Measurements from ENCODE around the gene TMEM238L.
"Not testable (repeated sequence)": the region's sequence is repeated elsewhere in the genome, so short reads cannot be mapped to it uniquely, and the experiment has no call there.

Gene TMEM238L, protein sequence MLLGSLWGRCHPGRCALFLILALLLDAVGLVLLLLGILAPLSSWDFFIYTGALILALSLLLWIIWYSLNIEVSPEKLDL

DNA sequence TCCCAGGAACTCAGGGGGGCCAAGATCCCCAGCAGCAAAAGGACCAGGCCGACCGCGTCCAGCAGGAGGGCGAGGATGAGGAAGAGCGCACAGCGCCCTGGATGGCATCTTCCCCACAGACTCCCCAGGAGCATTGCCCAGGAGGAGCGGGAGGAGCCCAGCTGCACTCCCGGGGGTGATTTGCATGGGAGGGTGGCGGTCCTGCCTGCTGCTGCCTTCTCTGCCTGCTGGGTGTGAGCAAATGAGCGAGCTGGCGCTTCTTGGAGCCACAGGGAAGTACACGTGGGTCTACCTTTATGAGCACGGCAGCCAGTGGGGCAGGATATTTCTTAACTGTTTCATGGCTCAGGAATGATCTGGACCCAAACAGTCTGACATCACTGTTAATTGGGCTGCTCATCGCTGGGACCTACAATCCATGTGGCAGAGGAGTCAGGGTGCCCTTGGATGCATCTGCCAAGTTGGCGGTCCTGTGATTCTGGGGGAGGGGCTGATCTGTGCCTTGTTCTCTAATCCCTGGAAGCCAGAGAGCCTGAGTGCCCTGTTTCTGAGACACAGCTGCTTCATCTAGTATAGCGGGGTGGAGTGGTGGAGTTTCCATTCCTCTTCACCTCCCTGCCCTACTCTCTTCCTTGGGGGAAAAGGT, at the start of gene TMEM238L:
TMEM238L (minus strand) TSS at position 270 of the 646 bp plus-strand sequence; CDS start at position 134, 136 bp downstream.
- DNase-seq = no peak

DNA sequence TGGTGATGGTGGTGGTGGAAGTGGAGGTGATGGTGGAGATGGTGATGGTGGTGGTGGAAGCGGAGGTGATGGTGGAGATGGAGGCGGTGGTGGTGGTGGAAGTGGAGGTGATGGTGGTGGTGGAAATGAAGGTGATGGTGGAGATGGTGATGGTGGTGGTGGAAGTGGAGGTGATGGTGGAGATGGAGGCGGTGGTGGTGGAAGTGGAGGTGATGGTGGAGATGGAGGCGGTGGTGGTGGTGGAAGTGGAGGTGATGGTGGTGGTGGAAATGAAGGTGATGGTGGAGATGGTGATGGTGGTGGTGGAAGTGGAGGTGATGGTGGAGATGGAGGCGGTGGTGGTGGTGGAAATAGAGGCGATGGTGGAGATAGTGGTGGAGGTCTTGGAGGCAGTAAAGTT, 42.7 kb upstream of the TMEM238L start:
- not testable (repeated sequence) for DNase-seq

DNA sequence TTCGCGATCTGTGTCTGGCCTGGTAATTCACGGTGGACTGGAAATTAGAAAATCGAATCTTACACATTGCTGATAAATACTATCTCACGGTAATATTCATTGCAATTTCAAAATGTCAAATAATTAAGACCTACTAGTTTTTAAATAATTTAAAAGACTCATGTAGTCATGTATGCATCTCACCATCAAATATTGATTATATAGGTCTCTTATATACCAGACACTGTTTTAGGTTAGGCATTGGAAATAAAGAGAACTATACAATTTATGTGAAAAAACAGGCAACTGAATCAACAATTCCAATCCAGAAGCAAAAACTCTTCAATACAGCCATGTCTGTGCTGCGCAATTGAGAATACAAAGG, 41.5 kb upstream of the TMEM238L start:
- no peak for DNase-seq

DNA sequence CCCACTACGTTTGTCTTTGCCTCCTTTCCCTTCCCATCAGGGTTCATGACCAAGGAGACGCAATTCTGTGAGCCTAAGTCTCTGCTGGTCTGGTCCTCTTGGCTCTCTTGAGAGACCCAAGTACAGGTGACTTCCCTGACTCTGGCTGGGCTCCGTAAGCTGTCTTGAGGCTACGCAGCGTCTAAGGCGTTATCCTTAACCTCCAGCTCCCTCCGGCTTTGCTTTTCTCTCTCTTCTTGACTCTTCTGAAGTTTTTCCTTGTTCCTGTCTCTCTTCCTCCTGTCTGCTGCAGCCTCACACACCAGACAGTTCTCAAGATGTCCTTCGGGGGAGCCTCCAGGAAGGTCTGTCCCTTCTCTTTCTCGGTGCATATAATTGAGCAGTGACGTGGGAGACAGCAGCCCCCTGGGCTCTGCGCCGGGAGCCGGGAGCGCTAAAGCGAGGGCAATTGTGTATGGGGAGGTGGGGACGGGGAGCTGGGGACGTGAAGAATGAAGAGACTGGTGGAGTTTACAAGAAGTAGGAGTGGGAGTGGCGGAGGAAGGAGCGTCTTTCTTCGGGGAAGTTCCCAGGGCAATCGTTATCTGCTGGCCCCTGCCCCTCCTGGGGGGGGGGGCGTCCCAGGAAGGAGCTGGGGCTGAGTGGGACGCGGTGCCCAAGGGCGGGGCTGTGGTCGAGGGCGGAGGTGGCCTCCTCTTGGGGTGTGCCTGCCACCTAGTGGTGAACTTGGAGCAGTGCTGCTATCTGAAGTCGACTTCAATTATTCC, 40.9 kb upstream of the TMEM238L start:
- no peak for DNase-seq

DNA sequence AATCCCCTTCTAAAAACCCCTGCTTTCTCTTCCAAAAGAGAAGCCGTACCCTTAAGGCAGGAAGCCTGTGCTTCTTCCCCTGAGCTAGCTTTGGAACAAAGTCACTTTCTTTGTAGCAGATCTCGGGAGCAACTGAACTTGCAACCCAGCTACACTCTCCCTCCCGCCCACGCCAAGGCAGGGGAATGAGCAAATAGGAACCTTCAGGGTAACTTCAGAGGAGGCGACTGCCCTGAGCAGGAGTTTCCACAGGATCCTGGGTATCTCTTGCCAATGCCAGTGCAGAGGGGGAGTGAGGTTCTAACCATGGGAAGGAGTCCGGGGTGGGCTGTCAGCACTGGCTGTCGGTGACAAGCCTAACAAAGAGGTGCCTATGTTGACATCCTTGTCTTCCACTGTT, 39.9 kb upstream of the TMEM238L start:
- no peak for DNase-seq

DNA sequence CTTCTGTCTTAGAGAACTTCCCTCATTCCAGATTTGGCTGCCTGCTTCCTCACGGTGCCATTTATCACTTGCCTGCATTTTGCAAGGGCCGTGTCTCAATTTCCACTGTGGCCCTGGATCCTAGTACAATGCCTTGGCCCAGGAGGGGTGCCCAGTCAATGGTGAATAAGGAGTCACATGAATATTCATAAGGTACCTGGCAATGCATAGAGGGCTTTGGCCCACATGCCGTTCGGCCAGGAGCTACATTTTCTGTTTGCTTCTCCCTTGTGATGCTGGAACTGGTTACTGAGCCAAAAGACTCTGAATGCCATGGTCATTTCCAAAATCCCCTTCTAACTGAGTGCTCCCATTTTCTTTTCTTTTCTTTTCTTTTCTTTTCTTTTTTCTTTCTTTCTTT, 38.8 kb upstream of the TMEM238L start:
- no peak for DNase-seq

DNA sequence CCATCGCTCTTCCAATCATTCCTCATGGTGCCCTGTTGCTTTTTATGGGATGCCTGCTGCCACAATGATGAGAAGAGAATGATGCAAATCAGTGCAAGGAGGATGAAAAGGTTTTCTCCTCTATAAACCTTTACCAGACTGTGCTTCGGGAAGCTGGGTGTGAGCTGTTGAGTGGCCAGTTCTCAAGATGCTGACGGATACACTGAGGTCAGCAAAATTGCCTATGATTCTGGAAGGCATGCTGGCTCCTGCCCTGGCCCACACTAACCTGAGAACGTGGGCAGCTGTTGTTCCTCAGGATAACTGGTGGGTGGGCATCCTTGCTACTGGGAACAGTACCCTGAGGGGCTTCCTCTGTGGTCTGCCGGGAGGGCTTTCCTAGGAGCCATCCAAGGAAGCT, 34.8 kb upstream of the TMEM238L start:
- no peak for DNase-seq

DNA sequence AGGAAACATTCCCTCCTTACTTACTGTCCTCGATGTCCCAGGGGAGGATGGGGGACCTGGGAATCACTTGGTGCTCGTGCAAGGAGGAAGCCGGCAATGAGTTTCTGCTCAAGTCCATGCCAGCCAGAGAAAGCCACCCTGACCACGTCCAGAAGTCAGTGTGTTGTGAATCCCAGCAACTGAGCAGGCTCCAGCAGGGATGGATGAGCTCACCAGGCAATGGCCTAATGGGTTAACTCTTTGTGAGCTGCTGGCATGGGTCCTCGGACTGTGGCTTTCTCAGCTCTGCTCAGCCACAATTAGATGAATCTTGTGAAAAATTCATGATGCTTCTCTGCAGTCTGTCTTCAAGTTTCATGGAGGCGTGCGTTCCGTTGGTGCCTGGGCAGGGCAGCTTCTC, 34.0 kb upstream of the TMEM238L start, which contains the start of gene PIRT:
PIRT (minus strand) TSS at position 167 of the 400 bp plus-strand sequence. CDS start 12,442 bp downstream, outside the sequence.
- no peak for DNase-seq

DNA sequence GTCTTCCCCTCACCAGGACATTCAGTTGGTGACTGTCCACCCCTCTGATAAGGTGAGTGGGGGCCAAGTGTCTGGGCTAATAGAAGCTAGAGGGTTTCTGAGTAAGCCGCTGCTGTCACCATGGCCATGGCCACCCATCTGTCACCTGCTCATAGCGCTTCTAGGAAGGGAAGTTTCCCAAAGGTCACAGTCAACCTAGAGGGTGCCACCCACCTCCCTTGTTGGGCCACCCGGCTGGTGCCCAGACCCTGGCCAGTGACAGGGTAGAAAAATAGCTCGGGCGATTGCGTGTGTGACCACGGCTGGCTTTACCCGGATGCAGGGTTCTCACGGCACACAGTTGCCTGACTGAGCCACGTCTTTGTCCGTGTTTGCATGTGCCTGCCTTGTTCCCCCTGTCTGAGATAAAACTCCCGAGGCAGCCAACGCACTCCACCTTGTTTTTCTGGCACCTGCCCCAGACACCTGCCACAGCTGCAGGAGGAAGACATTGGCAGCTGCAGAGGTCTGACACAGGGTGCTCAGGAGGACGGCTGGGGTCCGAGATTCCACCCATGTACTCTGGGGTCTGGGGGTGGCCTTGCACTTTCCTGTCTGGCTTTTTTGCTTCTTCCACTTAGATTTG, 33.2 kb upstream of the TMEM238L start:
- DNase-seq = no peak

DNA sequence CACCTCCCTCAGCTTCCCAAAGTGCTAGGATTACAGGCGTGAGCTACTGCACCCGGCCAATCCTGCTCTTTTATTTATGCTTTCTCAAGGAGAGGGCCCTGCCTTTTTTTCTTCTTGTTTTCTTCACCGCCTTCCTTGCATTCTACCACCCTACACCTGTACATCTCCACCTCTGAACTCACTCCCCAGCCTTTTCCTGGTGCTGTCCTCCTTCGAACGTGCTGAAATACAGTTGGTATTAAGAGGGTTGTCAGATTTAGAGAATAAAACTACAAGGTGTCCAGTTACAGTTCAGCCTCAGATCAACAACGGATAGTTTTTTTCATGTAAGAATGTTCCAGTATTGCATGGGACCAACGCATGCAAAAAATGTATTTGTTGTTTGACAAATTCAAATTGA, 32.2 kb upstream of the TMEM238L start:
- no peak for DNase-seq

DNA sequence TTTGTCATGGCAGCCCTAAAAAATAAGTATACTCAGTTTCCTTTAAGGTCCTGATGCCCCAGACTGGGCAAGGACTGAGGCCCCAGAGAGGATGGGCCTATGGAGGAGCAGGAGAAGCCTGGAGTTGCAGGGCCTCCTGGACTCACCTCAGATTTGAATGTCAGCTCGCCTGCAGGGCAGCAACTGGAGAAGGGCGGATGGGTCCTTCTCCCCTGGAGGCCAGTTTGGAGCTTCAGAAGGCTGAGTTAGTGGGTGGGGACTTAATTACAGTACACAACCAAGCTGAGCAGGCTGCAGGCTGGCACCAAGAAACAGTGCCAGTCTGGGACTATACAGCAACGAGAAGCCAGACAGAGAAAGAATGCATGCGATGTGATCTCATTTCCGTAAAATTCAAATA, 27.8 kb upstream of the TMEM238L start:
- DNase-seq = no peak

DNA sequence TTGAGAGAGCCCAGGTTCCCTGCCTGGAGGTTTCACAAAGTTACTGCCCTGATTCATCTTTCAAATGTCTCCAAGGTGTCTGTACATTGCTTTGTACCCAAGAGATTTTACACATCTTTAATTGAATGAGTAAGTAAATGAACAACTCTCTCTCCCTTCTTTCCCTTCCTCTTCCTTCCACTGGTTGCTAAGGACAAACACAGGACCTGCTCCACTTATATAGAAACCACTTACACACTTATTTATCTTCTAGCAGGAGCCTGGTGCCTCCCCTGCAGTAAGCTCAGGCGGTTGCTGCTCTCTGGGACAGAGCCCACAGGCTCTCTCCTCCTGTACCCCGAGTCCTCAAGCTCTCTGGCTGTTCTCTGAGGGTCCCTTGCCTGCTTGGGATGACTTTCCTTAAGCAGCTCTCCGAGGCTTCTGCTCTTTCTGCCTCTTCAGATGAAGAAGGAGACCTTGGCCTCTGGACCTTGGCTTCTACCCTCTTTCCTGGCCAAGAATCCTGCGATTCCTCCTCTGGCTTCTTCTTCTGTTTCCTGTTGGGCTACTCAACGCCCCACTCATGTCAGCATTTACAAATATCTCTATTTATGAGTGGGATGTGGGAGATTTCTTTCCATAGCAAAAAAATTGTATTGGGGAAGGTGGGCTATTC, 24.1 kb upstream of the TMEM238L start:
- DNase-seq = no peak

DNA sequence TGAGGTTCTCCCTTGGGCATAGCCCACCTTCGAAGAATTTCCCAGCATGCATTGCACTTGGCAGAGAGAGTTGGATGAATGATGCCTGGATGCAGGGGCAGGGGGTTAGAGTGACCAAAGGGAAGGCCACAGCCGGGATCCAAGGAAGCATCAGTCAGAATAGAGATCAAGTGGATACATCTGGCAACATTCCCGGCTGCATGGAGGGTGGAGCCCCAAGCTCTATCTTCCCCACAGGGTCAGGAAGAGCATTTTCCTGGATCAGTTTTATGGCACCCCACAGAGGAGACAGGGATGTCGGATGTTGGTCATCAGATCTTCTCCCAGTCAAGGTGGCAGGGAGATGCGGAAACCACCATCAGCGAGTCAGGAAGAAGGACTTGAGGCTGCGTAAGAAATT, 21.0 kb upstream of the TMEM238L start:
- no peak for DNase-seq

DNA sequence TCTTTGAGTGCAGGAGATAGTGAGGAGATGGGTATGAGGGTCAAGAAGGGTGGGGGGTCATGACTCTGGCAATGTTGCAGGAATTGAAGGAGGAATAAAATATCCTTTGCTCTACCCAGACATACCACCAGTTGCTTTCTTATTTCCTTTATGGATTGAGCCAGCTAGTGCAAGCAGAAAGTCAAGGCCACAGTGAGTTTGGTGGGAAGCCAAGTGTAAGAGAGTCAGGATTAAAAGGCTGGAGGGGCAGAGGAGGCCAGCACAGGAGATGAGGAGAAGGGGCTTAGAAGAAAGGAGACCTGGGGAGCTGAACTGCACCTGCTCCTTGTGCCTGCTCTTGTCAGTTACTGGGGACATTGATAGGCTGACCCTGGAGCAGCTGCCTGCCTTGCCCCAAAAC, 17.9 kb upstream of the TMEM238L start:
- DNase-seq = no peak

DNA sequence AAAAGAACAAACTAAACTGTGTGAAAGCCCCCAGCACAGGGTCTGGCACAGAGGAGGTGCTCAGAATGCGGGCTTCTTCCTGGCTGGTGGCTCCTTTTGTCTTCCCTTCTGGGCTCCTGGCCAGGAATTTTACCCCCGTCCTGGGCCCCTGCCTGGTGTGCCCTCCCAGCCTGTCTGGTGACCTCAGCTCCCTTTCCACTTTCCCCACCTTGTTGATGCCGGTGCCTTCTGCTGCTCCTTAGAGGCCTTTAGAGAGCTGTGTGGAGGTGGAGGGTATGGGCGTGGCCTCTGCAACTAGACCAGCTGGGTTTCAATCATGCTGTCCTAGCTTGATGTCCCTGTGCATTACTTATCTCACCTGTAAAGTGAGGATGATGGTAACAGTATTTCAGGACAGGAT, 17.2 kb upstream of the TMEM238L start:
- no peak for DNase-seq

DNA sequence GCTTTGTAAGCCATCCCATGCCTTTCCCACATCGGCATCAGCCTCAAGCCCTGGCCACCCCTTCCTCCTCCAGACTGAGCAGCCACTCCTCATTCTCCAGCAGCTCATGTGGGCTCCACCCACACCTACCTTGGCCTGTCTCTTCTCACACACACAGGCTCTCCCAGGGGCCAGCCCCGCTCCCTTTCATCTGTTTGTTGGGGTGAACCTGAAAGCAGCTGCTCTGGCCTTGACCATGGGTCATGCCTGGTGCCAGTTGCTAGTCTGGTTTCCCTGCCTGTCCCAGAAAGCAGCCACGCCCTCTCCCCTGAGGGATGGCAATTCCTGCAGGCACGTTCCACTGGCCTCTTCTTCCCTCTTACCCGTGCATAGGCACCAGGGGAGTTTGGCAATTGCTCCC, 11.4 kb upstream of the TMEM238L start:
- no peak for DNase-seq

DNA sequence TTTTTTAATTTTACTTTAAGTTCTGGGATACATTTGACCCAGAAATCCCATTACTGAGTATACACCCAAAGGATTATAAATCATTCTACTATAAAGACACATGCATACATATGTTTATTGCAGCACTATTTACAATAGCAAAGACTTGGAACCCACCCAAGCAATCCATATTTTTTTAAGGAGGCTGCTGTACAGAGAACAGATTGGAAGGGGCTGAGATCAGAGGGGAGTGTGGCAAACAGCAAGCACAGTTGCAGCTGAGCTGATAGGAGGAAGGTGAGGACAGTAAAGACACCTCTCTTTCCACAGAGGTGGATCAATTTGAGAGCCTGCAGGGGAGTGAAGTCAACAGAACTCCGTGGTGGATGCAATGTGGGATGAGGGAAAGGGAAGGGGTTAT, 10.2 kb upstream of the TMEM238L start:
- DNase-seq = no peak

DNA sequence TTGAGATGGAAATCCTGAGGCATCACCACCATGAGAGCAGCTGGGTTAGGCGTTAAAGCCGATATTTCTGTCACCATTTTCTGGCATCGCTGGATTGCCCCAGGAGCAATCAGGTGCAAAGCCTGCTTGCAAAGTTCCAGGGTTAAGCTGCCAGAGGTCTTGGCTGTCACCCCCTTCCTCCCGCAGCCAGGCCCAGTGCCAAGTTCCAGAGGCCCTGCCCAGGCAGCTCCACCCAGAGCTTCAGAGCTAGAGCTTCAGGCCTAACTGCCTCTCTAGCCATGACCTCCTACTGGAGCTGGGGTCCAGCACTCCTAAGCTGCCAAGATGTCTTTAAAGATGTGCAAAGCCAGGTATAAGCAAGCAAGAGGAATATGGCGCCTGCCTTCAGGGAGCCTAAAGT, 8.8 kb upstream of the TMEM238L start:
- DNase-seq = no peak

DNA sequence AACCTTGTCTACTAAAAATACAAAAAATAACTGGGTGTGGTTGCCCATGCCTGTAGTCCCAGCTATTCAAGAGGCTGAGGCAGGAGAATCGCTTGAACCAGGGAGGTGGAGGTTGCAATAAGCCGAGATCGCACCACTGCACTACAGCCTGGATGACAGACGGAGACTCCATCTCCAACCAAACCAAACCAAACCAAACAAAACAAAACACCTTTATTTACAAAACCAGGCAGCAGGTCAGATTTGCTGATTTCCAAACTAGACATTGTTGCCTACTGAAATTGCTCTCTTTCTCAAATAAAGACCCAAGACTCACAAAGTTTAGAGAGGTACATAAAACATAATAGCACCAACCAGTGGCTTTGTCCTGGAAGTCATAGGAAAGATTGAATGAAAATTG, 5.7 kb upstream of the TMEM238L start:
- DNase-seq = no peak

DNA sequence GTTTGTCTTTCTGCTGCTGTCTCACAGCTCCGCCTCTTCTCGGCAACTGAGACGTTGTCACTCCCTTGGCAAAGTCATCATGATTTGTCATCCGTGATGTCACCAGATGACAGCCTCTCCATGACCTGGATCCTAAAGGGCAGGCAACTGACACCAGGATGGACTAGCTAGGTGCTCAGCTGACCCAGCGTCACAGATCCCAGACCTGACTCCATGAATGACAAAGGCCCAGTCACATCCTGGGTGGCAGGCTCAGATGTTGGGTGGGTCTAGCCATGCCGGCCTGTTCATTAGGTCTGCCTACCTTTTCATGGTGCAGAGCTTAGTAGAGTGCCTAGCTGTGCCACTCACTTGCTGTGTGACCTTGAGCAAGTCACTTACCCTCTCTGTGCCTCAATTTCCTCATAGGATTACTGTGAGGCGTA, 3.8 kb upstream of the TMEM238L start:
- DNase-seq = no peak

DNA sequence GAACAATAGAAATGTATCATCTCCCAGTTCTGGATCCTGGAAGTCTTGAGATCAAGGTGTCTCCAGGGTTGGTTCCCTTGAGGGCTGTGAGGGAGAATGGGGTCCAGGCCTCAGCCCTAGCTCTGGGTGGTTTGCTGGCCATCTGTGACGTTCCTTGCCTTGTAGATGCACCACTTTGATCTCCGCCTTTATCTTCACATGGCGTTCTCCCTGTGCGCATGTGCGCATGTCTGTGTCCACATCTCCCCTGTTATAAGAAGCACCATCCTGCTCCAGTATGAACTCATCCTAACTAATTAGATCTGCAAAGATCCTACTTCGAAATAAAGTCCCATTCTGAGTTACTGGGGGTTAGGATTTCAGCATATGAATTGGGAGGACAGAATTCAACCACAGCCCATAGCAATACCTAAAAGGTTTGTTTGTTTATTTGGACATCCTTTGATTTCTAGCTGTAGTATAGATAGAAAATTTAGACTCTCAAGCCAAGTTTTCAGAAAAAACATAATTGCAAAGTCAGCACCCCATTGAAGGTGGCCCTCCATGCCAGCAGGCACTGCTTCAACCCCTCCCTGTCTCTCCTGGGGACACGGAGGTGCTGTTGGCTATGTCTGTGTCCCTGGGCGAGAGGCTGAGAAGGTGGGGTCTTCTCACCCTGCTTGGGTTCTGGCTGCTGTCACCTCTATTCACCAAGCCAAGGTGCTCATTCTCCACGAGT, 2.8 kb upstream of the TMEM238L start:
- no peak for DNase-seq

DNA sequence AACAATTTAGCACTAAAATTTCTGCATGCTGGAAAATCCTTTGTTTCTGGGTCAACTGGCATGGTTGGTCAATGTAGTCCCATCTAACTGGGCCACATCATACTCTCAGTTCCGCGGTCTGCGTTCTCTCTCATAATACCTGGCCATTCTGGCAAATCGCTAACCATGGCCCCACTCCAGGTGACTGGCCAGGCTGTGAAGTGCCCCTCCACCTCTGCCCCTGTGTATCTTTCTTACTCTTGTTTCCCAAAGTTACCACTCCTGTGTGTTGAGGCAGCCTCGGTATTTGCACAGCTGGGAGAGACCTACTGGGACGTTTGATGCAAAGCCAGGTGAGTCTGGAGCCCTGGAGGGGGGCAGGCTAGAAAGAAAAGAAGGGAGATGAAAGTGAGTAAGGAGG, 2.0 kb upstream of the TMEM238L start:
- no peak for DNase-seq

DNA sequence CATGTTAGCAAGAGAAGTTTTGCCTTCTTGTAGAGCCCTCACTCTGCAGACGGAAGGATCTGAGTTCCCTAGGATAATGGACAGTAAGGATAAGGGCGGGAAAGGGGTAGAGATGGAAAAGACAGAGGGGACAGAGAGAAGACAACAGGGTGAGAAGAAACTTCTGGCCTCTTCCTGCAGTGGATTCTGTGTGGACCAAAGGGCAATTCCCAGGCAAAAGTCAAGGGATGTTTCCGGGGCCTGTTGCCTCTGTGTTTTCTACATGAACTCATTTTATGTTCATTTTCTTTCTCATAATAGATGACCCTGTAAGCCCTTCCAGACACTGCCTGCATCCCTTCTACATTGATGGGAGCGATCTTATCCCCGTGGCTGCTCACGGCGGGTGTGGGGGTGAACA, 647 bp upstream of the TMEM238L start:
- no peak for DNase-seq

All from NCI-H510A (cell line).